ENCODE results near the gene NFE2L3. TPM values are rescaled to one million over a fixed set of nuclear protein-coding genes. Genes with fewer than 3 reads are reported as not detected.

NFE2L3 gene
- total RNA-seq, 2 donors from 2014 or later: 3.9 to 4.3 TPM

GRCh38 chr7:26198133-26198780 is 46.3 kb downstream of the NFE2L3 start:
- no peak for DNase-seq
- Mint-ChIP-seq H3K27me3 (peaks cover 4% of the 10 kb centered on the region), H3K4me3 (peak overlapping the region; percentile 97), H3K4me1 (peaks cover 54% of the 10 kb centered on the region), H3K27ac (peak overlapping the region; percentile 99), H3K36me3 (ENCODE audit: low read depth) (peaks cover 21% of the 10 kb centered on the region)
- no peaks in the 10 kb centered on the region for H3K9me3 ChIP-seq (ENCODE audit: control insufficient read depth, low read length, poor library complexity, severe bottlenecking)
- no peak for ATAC-seq

GRCh38 chr7:26198781-26199169 is 46.8 kb downstream of the NFE2L3 start:
- DNase-seq: no peak
- Mint-ChIP-seq H3K27me3 (peaks cover 4% of the 10 kb centered on the region), H3K4me1 (peaks cover 52% of the 10 kb centered on the region), H3K27ac (peak overlapping the region; percentile 99), H3K4me3 (peak overlapping the region; percentile 97), H3K36me3 (ENCODE audit: low read depth) (peaks cover 18% of the 10 kb centered on the region)
- no peak for ATAC-seq
- H3K9me3 ChIP-seq (ENCODE audit: control insufficient read depth, low read length, poor library complexity, severe bottlenecking): no peaks in the 10 kb centered on the region

- H3K9me3 ChIP-seq (ENCODE audit: control insufficient read depth, low read length, poor library complexity, severe bottlenecking): no peaks in the 10 kb centered on the region
- no peak for ATAC-seq
- Mint-ChIP-seq H3K4me3 (peak overlapping the region; percentile 97), H3K4me1 (peaks cover 51% of the 10 kb centered on the region), H3K27me3 (peaks cover 4% of the 10 kb centered on the region), H3K27ac (peak overlapping the region; percentile 99), H3K36me3 (ENCODE audit: low read depth) (peaks cover 18% of the 10 kb centered on the region)
- peak; percentile 48 to 55 (median 52) for DNase-seq
Observed at GRCh38 chr7:26199301-26200037, 47.5 kb downstream of the NFE2L3 start.

DNA sequence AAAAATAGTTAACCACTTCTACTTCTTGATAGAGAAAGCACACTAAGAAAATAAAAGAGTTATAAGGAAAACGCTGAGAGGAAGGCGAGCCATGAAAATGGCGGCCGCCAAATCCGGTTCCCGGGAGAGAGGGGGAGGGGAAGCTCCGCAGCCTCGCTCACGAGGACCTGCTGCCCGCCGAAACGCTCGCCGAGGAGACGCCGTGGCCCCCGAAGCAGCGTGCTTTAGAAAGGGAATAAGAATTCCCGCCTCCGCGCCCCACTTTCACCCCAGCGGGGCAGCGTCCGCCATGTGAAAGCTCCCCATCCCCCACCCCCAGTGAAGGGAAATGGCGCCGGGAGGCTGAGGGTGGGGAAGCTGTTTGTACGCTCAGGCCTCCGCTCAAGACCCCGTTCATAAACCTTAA is 48.0 kb downstream of the NFE2L3 start:
- Mint-ChIP-seq H3K4me1 (peaks cover 53% of the 10 kb centered on the region), H3K36me3 (ENCODE audit: low read depth) (peaks cover 18% of the 10 kb centered on the region), H3K27ac (peak overlapping the region; percentile 99), H3K27me3 (peaks cover 4% of the 10 kb centered on the region), H3K4me3 (peak overlapping the region; percentile 97)
- DNase-seq (peak; percentile 58 to 65 (median 63)), ATAC-seq (peak; percentile 38)
- H3K9me3 ChIP-seq (ENCODE audit: control insufficient read depth, low read length, poor library complexity, severe bottlenecking): no peaks in the 10 kb centered on the region

- Mint-ChIP-seq H3K4me1 (peaks cover 54% of the 10 kb centered on the region), H3K27ac (peak within 1 kb of the TSS; percentile 99), H3K27me3 (peaks cover 4% of the 10 kb centered on the region), H3K36me3 (ENCODE audit: low read depth) (peaks cover 18% of the 10 kb centered on the region), H3K4me3 (peak within 1 kb of the TSS; percentile 97)
- no peaks in the 10 kb centered on the region for H3K9me3 ChIP-seq (ENCODE audit: control insufficient read depth, low read length, poor library complexity, severe bottlenecking)
- DNase-seq (peak; percentile 86 to 98 (median 95)), ATAC-seq (peak; percentile 74)
Observed at GRCh38 chr7:26200444-26201246, 48.6 kb downstream of the NFE2L3 start, which contains the start of gene HNRNPA2B1. Gene HNRNPA2B1 (minus strand): TSS chr7:26200746. CDS start chr7:26200577, 169 bp downstream.

- Mint-ChIP-seq H3K4me3 (peak within 1 kb of the TSS; percentile 97), H3K27ac (peak within 1 kb of the TSS; percentile 99), H3K4me1 (peaks cover 52% of the 10 kb centered on the region), H3K27me3 (peaks cover 4% of the 10 kb centered on the region), H3K36me3 (ENCODE audit: low read depth) (peaks cover 15% of the 10 kb centered on the region)
- no peaks in the 10 kb centered on the region for H3K9me3 ChIP-seq (ENCODE audit: control insufficient read depth, low read length, poor library complexity, severe bottlenecking)
- peak; percentile 74 to 82 (median 78) for DNase-seq
- peak; percentile 57 for ATAC-seq
Observed at GRCh38 chr7:26201247-26202018, 49.4 kb downstream of the NFE2L3 start, which contains the start of gene CBX3. Gene CBX3 (plus strand): TSS chr7:26201745. CDS start chr7:26202999, 1,254 bp downstream.

GRCh38 chr7:26202019-26202990 is 50.3 kb downstream of the NFE2L3 start:
- no peaks in the 10 kb centered on the region for H3K9me3 ChIP-seq (ENCODE audit: control insufficient read depth, low read length, poor library complexity, severe bottlenecking)
- peak; percentile 25 to 56 (median 50) for DNase-seq
- Mint-ChIP-seq H3K4me3 (peak overlapping the region; percentile 97), H3K27me3 (peaks cover 4% of the 10 kb centered on the region), H3K36me3 (ENCODE audit: low read depth) (peaks cover 13% of the 10 kb centered on the region), H3K4me1 (peaks cover 49% of the 10 kb centered on the region), H3K27ac (peak overlapping the region; percentile 90)
- ATAC-seq: no peak

DNA sequence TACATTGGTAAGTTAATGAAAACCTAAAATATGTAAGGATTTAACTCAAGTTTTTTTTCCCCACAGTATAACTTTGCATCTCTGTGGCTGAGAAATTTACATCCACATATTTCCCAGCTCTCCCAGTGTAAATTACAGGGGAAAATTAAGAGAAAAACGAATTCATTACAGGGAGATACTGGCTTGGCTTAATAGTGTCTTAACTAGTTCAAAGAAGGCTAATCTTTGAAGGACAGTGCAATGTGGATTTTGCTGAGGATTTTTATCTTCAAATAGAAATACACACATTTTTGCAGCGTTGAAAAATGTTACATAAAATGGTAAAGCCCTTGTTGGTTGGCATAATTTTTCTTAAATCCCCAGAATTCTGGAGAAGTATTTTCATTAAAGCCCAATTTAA is 51.0 kb downstream of the NFE2L3 start:
- no peaks in the 10 kb centered on the region for H3K9me3 ChIP-seq (ENCODE audit: control insufficient read depth, low read length, poor library complexity, severe bottlenecking)
- DNase-seq: no peak
- Mint-ChIP-seq H3K4me1 (peaks cover 46% of the 10 kb centered on the region), H3K36me3 (ENCODE audit: low read depth) (peaks cover 13% of the 10 kb centered on the region), H3K27me3 (peaks cover 4% of the 10 kb centered on the region), H3K4me3 (peak overlapping the region; percentile 89), H3K27ac (peak overlapping the region; percentile 90)
- ATAC-seq: no peak

DNA sequence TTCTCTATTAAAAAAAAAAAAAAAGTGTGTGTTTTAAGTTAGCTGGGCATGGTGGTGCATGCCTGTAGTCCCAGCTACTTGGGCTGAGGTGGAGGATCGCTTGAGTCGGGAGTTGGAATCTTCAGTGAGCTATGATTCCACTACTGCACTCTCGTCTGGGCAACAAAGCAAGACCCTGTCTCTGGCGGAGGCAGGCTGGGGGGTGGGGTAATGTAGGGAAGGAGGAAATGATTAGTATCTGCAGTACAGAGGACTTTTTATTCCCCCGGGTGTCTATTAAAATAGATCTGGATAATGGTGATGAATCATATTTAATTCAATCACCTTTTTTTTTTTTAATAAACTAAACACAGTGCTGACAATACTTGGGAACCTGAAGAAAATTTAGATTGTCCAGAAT is 56.0 kb downstream of the NFE2L3 start:
- Mint-ChIP-seq H3K36me3 (ENCODE audit: low read depth) (peaks cover 2% of the 10 kb centered on the region), H3K4me1 (peaks cover 33% of the 10 kb centered on the region), H3K27ac (no peak overlapping the region), H3K27me3 (no peaks in the 10 kb centered on the region), H3K4me3 (no peak overlapping the region)
- no peak for DNase-seq
- no peaks in the 10 kb centered on the region for H3K9me3 ChIP-seq (ENCODE audit: control insufficient read depth, low read length, poor library complexity, severe bottlenecking)
- ATAC-seq: no peak

- H3K9me3 ChIP-seq (ENCODE audit: control insufficient read depth, low read length, poor library complexity, severe bottlenecking): no peaks in the 10 kb centered on the region
- Mint-ChIP-seq H3K27me3 (no peaks in the 10 kb centered on the region), H3K4me3 (no peak overlapping the region), H3K4me1 (peaks cover 7% of the 10 kb centered on the region), H3K27ac (no peak overlapping the region), H3K36me3 (ENCODE audit: low read depth) (no peaks in the 10 kb centered on the region)
- DNase-seq: no peak
- no peak for ATAC-seq
Observed at GRCh38 chr7:26212921-26213718, 61.1 kb downstream of the NFE2L3 start.
